Stimulated activated CD8-positive, alpha-beta memory T cell treated with anti-CD3 and anti-CD28 coated beads, Interleukin-4, amount 100 ng/mL, for 24 hours (primary cell): ENCODE measurements around the gene PAFAH1B1.
"Not testable (repeated sequence)": the region's sequence is repeated elsewhere in the genome, so short reads cannot be mapped to it uniquely, and the experiment has no call there.

ENCODE experiments used
- DNase-seq: peaks from one replicate; pipeline ENCODE4 v3.0.0-alpha.2; 2020; ENCODE audit warnings: low read depth

Gene PAFAH1B1

GRCh38 chr17:2594722-2595599 is 1.5 kb downstream of the PAFAH1B1 start:
- DNase-seq: no peak

GRCh38 chr17:2595716-2596115 is 2.3 kb downstream of the PAFAH1B1 start:
- no peak for DNase-seq

DNA sequence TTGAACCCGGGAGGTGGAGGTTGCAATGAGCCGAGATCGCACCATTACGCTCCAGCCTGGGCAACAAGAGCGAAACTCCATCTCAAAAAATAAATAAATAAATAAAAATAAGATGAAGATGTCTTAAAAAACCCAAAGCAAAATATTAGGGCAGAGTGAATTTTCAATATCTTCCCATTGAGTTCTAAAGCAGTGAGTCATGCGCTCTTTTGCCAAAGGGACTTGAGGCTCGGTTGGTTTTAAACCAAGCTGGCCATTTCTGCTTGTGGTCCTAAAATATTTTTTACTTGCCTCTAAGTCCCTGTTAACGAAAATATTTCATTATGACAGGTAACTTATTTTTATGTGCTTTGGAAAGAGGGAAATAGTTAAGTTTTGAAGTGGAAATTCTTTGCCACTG is 4.7 kb downstream of the PAFAH1B1 start:
- no peak for DNase-seq

DNA sequence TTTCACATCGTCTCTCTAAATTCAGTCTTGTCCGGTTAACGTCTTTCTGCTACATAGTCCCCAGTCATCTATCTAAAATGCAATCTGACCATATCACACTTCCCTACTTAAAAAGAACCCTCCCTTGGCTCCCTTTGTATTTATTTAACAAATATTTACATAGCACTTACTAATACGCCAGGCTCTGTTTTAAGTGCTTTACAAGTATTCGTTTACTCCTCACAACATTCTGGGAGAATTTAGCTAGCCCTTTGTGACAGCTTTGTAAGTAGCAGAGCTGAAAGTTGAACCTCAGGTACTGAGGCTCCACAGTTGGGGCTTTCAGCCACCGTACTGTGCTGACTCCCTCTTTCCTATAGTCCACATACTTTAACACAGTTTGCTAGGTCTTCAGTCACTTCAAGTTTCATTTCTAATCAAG is 9.2 kb downstream of the PAFAH1B1 start:
- DNase-seq: no peak

- DNase-seq: no peak
Observed at GRCh38 chr17:2608350-2608913, 15.0 kb downstream of the PAFAH1B1 start.

DNA sequence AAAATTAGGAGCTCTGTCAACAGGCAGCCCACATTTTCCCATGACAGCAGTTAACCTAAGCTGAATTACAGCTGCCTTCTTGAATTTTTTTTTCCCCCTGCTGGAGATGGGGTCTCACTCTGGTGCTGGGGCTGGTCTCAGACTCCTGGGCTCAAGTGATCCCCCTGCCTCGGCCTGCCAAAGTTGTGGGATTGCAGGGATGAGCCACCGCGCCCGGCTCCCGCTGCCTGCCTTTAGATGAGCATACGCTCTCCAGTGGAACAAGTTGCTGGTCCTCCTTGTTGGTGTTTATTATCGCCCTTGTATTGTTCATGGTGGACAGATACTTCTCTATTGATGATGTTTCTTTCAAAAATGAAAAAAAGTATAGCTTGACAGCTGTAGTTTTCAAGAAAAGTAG is 15.6 kb downstream of the PAFAH1B1 start:
- no peak for DNase-seq

GRCh38 chr17:2610195-2611175 is 17.0 kb downstream of the PAFAH1B1 start:
- no peak for DNase-seq

- DNase-seq: no peak
Observed at GRCh38 chr17:2611627-2612026, 18.2 kb downstream of the PAFAH1B1 start.

DNA sequence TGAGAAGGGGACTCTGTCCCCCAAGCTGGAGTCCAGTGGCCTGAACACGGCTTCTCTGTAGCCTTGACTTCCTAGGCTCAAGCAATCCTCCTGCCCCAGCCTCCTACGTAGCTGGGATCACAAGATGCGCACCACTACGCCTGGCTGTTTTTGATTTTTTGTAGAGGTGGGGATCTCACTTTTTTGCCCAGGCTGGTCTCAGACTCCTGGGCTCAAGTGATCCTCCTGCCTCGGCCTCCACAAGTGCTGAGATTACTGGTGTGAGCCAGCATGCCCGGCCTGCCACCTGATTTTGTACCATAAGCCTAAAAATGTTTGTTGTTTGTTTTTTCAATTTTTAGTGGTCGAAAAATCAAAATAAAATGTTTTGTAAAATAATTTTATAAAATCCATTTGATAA is 19.2 kb downstream of the PAFAH1B1 start:
- DNase-seq: no peak

DNA sequence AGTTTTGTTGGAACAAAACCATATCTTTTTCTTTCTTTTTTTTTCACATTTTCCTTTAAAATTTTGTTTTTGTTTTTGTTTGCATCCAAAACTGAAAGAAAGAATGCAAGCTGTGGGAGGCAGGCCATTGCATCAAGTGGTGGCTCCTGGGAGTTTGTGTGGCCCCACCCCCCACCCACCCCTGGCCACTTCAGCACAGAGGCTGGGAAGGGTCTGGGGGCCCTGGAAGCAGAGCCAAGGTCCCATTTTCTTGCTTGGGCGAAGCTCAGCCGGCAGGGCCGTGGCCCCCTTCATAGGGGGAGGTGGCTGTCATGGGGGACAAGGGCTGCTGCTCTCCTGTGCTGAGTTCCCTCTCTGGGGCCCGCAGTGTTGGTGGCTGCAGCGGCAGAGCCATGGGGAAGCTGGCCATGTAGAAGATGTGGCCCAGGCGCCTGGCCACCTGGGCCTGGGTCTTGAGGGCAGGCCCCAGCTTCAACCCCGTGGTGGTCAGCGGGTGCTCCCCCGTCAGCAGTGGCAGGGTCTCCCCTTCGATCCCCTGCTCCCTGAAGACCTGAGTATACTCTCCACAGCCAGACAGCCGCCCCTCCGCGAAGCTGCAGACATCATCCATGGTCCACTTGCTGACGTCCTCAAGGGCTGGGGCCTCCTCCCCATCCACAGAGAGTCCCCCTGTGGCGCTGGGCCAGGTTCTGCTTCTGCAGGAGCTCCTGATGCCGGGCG is 19.8 kb downstream of the PAFAH1B1 start:
- no peak for DNase-seq

GRCh38 chr17:2615882-2616281 is 22.4 kb downstream of the PAFAH1B1 start:
- DNase-seq: no peak

DNA sequence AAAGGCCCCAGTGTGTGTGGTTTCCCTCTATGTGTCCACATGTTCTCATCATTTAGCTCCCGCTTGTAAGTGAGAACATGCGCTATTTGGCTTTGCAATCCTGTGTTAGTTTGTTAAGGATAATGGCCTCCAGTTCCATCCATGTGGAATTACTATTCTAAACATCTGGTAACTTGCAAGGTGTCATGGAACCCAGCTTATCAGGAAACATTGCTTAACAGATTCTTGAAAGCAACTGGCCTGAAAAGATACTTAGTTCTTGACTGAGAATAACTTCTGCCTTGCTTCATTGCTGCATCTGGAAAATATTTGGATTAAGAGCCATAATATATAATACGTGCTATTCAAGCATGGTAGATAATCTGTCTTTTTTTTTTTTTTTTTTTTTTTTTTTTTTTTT is 27.8 kb downstream of the PAFAH1B1 start:
- no peak for DNase-seq

DNA sequence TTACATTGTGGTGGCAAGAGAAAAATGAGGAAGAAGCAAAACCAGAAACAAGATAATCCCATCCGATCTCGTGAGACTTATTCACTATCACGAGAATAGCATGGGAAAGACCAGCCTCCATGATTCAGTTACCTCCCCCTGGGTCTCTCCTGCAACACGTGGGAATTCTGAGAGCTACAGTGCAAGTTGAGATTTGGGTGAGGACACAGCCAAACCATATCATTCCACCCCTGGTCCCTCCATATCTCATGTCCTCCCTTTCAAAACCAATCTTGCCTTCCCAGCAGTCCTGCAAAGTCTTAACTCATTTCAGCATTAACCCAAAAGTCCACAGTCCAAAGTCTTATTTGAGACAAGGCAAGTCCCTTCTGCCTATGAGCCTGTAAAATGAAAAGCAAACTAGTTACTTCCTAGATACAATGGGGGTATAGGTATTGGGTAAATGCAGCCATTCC is 28.5 kb downstream of the PAFAH1B1 start:
- DNase-seq: not testable (repeated sequence)

DNA sequence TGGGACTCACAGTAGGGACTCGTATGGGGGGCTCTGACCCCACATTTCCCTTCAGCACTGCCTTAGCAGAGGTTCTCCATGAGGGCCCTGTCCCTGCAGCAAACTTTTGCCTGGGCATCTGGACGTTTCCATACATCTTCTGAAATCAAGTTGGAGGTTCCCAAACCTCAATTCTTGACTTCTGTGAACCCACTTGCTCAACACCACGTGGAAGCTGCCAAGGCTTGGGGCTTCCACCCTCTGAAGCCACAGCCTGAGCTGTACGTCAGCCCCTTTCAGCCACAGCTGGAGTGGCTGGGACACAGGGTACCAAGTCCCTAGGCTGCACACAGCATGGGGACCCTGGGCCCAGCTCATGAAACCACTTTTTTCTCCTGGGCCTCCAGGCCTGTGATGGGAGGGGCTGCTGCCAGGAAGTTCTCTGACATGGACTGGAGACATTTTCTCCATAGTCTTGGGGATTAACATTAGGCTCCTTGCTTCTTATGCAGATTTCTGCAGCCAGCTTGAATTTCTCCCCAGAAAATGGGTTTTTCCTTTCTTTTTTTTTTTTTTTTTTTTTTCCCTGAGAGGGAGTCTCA is 29.4 kb downstream of the PAFAH1B1 start:
- not testable (repeated sequence) for DNase-seq

GRCh38 chr17:2624292-2624731 is 30.9 kb downstream of the PAFAH1B1 start:
- no peak for DNase-seq

- not testable (repeated sequence) for DNase-seq
Observed at GRCh38 chr17:2626626-2627219, 33.3 kb downstream of the PAFAH1B1 start.

- DNase-seq: not testable (repeated sequence)
Observed at GRCh38 chr17:2628922-2629321, 35.5 kb downstream of the PAFAH1B1 start.

DNA sequence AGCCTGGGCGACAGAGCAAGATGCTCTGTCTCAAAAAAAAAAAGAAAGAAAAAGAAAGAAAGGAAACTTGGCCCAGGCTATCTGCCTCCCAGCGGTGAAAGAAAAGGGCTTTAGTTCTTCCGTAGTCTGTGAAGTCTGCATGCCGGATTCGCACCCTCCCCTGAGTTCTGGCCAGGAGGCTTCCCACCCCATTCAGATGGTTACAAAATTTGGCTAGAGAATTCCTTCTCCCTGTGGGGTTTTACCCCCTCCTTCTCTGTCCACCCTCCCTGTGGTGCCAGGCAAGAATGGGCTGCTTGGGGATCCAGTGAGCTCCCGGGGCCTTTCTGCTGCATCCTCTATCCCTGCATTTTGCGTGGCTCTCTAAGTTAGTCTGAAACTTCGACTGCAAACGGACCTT is 37.8 kb downstream of the PAFAH1B1 start:
- no peak for DNase-seq

DNA sequence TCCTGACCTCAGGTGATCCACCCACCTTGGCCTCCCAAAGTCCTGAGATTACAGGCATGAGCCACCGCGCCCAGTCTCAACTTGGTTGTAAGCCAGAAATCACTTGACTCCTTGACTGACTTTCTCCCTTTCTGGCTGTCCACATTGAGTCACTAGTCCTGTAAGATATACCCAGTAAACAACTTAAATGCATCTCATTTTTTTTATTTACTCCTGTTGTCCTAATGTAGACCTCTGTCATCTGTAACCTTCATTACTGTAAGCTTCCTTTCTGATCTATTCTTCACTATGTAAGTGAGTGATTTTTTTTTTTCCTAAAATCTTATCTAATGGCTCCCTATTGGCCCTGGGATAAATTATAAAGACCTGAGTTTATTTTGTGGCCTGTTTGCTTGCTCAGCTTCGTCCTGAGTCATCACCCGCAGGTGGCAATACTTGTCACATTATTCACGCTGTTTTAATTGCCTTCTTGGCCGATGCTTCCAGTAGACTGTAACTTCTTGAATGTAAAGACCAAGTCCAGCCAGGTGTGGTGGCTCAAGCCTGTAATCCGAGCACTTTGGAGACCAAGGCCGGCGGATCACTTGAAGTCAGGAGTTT is 41.0 kb downstream of the PAFAH1B1 start:
- DNase-seq: no peak

DNA sequence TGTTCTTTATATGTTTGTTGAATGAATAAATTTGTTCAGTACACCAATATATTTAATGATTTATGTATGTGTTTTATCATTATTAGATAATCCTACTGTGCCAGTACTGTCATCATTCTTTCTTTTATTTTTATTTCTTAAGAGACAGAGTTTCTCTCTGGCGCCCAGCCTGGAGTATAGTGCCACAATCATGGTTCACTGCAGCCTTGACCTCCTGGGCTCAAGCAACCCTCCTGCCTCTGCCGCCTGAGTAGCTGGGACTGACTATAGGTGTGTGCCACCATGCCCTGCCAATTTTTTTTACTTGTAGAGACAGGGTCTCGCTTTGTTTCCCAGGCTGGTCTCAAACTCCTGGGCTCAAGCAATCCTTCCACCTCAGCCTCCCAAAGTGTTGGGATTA is 41.8 kb downstream of the PAFAH1B1 start:
- no peak for DNase-seq
